ENCODE results near the gene PARVB.
"Not testable (repeated sequence)": the region's sequence is repeated elsewhere in the genome, so short reads cannot be mapped to it uniquely, and the experiment has no call there.

The PARVB gene

DNA sequence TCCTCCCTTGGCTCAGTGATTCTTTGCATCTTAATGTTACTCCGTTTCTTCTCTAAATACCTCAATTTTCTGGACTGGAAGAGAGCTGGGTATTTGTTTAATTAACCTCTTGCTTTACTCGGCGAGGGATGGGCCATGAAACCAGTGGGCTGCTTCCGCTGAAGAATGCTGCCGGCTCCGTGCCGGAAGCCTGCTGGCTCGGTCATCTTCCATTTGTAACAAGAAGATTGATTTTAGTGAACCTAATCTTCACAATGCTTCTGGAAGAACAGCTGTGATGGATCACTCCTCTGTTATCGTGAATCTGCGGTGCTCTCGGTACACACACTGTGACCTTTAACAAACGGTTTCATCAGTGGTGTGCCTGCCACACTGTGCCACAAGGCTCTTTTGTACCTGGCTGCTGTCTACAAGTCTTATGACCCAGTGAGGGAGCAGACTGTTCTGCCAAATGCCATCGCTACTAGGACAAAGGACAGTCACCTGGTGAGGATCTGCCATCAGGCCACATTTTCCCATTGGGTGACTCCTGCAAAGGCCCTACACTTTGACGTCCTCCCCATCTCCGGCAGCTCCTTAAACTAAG, 25.3 kb upstream of the PARVB start:
- DNase-seq (ENCODE audit: low spot score), result no peak

- no peak for DNase-seq (ENCODE audit: low spot score)
Observed at GRCh38 chr22:43999378-43999777, 24.7 kb upstream of the PARVB start.

DNA sequence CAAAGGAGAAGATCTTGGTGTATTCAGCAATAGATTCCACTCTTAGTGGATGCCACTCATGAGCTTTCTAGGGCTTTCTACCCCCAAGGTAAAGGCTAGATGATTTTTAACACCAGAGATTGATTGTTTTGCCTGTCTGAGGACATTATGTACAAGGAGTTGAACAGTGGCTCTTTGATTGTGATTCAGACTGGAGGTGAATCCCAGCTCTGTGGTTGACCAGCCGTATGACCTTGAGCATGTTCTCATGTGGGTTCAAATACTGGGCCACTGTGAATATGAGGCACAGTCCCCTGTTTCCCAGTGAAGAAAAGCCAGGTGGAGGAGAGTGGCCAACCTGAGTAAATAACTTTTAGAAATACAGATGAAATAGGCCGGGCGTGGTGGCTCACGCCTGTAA, 24.0 kb upstream of the PARVB start:
- DNase-seq (ENCODE audit: low spot score), result no peak

DNA sequence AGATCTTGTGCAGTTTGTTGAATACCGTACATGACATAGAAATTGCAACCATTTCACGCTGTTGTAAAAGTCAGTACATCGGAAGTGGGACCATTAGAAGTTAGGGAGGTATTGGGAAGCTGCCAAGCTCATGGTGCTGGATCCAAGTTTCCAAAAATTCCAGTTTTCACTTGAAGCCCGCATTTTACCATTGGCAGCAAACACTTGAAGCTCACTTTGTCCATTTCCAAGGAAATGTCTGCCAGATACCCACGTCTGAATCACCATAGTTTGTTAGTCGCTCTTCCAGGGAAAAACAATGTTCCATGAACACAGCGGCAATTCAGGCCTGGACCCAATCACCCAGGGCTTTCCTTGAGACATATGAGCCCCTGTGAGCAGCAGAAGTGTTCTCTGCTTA, 22.6 kb upstream of the PARVB start:
- DNase-seq (ENCODE audit: low spot score), result no peak

DNA sequence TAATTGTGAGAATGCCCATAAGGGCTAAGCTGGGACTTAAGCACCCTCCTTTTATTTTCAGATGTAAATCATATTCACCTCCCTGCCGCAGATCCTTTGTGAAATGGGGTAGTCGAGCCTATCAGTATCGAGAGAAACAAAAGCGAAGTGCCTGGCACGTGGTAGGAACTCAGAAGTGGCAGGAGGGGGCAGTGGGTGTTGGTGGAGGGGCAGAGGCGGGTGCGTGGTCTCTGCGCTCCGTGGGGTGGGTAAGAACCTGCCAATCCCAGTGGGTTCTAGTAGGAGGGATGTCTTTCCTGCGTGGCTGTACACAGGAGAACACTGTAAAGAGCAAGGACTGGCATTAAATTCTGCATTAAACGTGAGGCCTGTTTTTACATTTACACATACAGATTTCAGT, 21.8 kb upstream of the PARVB start:
- DNase-seq (ENCODE audit: low spot score), result no peak

DNA sequence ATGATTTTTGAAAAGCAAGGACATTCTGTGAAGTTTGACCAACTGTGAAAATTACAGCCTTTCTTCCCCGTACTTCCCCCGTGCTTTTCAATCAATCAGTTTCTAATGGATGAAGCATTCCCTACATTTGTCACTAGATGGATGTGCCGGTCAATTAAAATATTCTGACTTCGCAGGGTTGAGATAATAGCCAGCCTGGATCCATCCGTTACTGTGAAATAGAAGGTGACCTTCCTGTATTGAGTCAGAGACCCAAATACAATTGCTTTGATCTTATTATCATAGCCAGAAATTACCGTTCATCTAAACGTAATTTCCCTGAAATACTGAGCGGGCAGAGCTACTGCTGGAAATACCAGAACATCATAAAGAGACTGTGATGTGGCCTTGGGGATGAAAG, 21.1 kb upstream of the PARVB start:
- no peak for DNase-seq (ENCODE audit: low spot score)

DNA sequence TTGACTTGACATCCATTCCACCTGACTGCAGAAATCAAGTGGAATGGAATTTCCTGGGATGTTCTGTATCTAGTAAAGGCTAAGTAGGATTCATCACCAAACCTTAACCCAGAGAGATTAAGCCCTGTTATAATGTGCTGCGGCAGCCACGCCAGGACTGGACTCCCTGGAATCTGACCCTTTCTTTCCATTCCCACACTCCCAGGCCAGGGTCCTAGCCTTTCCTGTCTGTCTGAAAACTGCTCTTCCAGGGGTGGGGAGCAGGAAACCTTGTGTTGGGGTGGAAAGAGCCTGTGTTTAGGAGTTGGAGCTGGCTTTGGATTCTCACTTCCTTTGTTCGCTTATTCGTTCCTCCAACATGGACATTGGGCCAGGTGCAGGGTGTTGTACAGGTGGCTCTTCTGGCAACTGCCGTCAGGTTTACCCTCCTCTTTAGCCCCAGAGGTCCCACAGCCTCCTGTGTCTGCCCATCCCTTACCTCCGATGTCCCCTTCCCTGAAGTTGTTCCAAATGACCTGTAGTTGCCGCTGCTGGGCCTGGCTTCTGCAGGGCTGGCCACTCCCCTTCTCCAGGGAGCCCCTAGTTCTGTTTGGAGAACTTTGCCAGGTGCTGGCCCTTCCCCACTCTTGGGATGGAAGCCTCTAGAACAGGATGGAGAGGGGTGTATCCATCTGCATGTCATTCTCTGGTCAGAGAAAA, 20.5 kb upstream of the PARVB start:
- no peak for DNase-seq (ENCODE audit: low spot score)

DNA sequence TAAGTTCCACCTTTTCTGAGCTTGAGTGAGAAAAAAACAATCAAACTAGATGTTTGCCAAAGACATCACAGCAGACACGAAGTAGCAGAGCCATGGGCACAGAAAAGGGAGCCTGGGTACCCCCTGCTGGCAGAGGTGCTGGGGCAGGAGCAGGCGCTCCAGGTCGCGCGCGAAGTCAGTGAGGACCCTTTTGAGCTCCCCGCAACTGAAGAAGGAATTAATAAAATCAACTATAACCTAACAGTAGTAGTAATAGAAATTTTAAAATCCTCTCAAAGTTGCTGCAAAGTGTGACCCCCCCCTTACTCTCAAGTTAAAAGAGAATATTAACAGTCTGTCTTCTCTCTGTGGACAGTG, 20.0 kb upstream of the PARVB start:
- no peak for DNase-seq (ENCODE audit: low spot score)

- no peak for DNase-seq (ENCODE audit: low spot score)
Observed at GRCh38 chr22:44005524-44005923, 18.6 kb upstream of the PARVB start.

GRCh38 chr22:44012162-44012561, 11.9 kb upstream of the PARVB start:
- no peak for DNase-seq (ENCODE audit: low spot score)

DNA sequence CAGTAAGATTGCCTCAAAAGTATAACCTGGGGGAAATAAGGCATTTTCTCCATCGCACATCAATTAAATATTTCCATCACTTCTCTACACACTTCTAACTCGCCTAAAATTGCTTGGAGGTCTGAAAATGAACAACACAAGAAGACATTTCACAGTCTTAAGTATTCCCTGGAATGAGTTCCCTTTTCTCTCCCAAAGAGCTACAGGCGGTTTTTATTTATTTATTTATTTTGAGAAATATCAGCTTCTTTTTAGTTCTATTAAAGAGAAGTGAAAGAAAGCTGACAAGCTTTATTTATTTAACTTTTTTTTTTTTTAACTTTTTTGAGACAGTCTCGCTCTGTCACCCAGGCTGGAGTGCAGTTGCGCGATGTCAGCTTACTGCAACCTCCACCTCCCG, 11.5 kb upstream of the PARVB start:
- DNase-seq (ENCODE audit: low spot score), result no peak

DNA sequence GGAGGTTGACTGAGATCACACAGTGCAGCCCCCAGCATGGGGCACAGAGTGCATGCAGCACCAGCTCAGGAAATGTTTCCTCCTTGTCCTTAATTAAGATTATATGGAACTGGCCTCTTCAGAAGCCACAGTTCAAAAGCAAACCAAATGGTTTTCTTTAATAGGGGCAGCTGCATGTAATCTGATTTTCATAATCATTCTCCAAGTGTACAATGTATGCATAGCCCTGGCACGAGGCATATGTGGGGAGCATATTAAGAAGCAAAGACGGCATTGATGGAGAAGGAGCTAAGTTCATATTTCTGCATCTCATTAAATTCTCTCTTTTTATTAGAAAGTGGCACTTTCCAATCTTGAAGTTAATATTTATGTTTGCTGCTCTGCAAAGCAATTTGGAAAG, 9.9 kb upstream of the PARVB start:
- no peak for DNase-seq (ENCODE audit: low spot score)

GRCh38 chr22:44016586-44016985, 7.5 kb upstream of the PARVB start:
- not testable (repeated sequence) for DNase-seq (ENCODE audit: low spot score)

GRCh38 chr22:44018594-44018993, 5.5 kb upstream of the PARVB start:
- no peak for DNase-seq (ENCODE audit: low spot score)

DNA sequence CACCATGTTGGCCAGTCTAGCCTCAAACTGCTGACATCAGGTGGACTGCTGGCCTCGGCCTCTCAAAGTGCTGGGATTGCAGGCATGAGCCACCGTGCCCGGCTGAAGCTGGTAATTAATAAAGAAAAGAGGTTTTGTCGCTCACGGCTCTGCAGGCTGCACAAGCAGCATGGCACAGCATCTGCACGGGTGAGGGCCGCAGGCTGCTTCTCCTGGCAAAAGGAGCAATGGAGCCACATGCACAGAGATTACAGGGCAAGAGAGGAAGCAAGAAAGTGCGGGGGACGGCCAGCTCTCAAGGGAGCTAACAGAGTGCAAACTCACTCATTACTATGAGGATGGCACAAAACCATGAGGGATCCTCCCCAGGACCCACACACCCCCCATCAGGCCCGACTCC, 4.7 kb upstream of the PARVB start:
- no peak for DNase-seq (ENCODE audit: low spot score)

GRCh38 chr22:44019846-44020245, 4.3 kb upstream of the PARVB start:
- DNase-seq (ENCODE audit: low spot score), result no peak

DNA sequence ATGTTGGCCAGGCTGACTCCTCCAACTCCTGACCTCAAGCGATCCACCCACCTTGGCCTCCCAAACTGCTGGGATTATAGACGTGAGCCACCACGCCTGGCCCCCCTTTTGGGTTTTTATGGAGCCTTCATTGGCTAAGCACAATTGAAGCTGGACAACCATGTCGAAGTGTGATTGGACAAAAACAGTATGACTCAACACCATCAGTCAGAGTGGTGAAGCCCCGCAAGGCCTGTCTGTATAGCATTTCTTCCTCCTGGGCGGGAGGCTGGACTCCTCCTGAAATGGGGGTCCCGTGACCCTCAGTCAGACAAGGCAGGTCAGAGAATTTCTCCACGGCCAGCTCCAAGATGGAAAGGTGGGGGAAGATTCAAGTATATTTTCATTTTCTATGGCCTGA, 3.1 kb upstream of the PARVB start:
- DNase-seq (ENCODE audit: low spot score), result no peak

DNA sequence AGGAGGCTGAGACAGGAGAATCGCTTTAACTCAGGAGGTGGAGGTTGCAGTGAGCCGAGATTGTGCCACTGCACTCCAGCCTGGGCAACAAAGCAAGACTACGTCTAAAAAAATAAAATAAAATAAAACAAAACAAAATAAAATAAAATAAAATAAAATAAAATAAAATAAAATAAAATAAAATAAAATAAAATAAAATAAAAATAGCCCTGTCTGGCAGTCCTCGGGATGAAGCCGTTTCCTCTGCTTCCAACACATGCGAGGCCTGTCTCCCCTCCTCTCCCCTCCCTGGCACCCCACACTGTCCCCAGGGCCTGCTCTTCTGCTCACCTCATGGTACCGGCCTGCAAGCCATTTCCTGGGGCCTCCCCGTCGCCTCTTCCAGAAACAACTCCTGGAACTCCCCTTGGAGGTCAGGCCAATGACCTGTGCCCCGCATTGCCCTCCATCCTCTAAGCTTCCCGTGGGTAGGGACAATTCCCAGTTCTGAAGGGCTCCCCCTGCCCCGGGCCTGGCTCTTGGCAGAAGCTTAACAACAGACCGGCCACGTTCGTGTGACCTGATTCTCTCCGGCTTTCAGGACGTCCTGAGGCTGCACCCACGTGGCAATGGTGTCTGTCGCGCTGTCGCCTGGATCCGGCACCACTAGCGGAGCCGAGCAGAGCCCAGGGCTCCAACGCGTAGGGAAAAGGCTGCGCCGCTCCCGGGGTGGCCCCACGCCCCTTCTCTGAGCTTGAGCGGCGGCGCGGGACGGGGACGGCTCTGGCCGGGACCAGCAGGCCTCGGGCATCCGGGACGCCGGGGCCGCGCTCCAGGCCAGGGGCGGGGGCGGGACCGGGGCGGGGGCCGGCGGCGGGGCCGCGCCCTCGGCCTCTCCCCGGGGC, 456 bp upstream of the PARVB start:
- DNase-seq (ENCODE audit: low spot score), result peak; percentile 45

DNA sequence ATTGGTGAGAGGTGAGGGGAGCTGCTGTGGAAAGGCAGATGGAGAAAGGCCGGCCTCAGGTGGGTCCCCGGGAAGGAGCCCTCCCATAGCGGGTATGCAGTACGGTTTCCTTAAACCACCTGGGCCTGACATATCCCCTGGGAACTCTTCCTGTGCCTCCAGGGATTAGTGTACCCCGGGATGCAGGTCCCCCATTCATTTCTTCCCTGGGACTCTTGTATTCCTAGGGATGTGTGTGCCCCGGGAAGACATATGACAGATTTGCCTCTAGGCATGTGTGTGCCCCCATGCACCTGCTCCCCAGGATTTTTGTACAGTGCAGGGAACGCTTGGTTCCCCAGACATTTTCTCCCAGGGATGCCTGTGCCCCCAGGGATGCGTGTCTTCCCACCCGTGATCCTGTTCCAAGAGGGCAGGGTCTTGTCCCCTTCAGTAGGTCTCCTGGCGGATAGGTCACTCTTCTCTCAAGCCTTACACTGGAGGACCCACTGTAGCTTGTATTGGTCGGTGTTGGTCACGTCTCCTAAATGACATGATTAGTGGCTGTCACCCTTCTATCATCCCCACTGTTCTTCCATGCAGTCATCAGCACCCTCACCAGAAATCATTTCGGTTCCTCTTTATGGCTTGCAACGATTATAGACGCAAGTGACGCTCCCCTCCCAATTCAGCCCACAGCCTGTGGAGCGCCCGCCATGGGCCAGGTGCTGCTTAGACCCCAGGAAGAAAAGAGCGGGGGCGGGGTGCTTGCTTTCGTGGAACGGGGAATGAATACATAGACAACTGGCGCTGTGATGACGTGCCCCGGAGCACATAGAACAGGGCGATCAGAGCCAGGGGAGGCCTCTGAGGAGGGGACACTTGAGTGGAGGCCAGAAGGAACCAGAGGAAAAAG, 1.3 kb downstream of the PARVB start:
- no peak for DNase-seq (ENCODE audit: low spot score)

- no peak for DNase-seq (ENCODE audit: low spot score)
Observed at GRCh38 chr22:44026066-44026629, 2.0 kb downstream of the PARVB start.

DNA sequence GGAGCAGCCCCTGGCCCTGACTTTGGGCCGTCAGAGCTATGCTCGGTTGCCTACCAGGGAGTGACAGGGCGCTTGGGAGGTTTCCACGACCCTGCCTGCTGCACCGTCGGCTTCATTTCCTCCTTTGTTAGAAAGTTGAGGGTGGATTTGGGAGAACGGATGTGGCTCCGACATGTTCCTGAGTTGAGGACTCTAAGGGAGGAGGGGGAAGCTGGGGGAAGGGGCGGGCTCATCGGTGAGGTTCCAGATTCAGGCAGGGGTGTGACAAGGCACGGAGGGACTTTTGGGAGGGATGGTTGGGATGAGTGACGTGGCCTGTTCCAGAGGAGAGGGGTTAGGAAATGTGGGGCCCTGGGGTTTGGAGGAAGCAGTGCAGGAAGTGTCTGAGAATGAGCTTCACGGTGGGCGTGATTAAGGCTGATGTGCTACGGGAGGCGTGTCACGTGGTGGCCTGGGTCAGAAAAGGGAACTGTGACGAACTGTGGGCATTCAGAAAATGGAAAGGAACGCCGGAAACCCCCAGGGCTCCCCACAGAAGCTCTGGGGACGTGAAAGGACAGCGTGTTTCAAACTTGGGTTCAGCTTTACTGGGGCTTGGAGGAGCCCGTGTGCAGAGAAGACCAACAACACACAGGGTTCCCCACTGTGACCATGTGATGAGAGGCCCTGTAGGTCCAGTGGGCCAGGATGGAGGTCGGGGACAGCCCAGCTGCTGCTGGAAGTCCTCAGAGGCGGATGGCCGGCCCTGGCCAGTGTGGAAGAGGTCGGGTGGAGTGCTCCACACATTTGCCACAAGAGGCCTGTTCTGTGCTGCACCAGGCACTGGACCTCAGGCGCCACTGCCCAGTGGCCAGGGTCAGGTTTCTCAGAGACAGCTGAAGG, 2.8 kb downstream of the PARVB start:
- no peak for DNase-seq (ENCODE audit: low spot score)

Data from HuH-7 (cell line).